HK-2 (cell line): ENCODE data around the gene FAF1.
"Not testable (repeated sequence)": the region's sequence is repeated elsewhere in the genome, so short reads cannot be mapped to it uniquely, and the experiment has no call there.

Experiments used
- DNase-seq: peaks from one replicate; pipeline ENCODE4 v3.0.0-alpha.2; 2018; ENCODE audit not compliant: unreplicated experiment

The FAF1 gene

GRCh38 chr1:50559421-50559820 lies 400.6 kb downstream of the FAF1 start:
- no peak for DNase-seq

GRCh38 chr1:50553921-50554320 lies 406.1 kb downstream of the FAF1 start:
- DNase-seq, result no peak

GRCh38 chr1:50548243-50548642 lies 411.8 kb downstream of the FAF1 start:
- DNase-seq, result no peak

DNA sequence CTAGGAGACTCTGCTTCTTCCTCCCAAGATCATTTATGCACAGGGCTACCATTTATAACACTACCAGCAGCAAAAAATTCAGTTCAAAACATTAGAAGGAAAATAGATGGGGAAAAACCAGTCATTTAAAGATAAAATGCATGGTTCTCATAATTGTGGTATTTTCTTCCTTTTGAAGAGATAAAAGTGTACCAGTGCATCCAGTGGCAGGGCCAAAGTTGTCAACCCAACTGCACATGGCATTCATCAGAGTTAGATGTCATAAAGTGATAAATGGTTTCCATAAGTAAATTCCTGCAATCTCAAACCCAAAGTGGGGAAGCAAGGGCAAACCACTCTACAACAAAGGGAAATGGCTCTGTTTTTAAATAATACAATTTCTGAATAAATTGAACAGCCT lies 417.7 kb downstream of the FAF1 start:
- DNase-seq, result no peak

- no peak for DNase-seq
Observed at GRCh38 chr1:50538476-50538875, 421.6 kb downstream of the FAF1 start.

DNA sequence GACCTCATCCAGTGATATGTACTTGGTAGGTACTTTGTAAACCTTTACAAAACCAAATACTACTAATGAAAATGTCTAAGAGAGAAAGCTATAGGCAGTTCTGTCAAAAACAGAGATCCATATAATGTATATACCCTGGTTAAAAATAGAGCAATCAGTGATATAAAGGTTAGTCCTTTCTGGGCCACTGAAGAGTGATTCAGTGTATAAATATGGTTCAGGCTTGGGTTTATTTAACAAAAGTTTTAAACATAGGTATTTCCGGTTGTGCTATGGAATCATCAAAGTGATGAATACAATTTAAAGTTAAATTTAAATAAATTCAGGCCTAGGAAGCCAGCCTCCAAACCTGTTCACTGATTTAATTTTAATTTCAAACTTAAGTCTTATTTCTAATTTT lies 428.5 kb downstream of the FAF1 start:
- DNase-seq, result no peak

DNA sequence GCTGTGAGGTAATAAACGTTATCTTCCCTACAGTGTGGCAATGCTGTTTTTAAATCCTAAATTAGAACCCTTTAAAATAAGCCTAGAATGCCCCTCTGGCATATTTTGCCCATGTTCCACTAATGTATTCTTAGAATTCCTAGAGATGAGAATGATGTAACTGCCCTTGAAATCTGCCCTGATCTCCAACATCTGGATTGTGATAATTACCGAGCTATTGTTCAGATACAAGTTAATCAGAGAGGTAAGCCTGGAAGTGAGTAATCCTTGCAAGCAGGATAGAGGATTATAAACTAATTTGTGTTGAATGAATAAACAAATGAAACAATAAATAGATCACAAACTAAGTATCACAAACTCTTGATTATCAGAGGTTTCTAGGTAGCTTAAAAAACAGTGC lies 429.0 kb downstream of the FAF1 start:
- DNase-seq, result no peak

DNA sequence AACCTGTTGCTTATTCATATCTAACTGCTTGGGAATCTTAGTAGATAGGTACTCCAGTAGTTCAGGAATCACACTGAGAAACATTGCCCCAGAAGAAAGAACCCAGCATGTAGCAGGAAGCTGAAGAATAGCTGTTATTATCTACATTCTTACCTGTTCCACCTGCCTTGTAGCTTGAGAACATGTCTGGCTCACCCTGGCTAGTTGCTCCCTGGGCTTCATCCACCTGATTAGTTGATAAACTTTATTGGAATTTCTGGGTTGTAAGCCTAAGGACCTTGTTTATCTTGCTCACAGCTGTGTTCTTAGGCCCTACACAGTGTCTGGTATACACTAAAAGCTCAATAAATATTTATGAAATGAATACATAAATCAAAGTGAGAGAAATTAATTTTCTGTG lies 430.6 kb downstream of the FAF1 start:
- no peak for DNase-seq

DNA sequence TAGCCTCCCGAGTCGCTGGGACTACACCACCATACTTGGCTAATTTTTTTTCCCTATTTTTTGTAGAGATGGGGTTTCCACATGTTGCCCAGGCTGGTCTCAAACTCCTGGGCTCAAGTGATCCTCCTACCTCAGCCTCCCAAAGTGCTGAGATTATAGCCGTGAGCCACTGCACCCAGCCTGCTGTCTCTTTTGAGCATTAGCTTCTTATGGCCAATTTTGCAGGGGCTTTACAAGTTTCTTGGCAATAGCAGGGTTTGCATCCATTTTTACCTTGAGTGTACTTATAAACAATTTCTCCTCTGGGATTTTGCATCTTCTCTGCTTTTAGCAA lies 432.1 kb downstream of the FAF1 start:
- DNase-seq, result not testable (repeated sequence)

DNA sequence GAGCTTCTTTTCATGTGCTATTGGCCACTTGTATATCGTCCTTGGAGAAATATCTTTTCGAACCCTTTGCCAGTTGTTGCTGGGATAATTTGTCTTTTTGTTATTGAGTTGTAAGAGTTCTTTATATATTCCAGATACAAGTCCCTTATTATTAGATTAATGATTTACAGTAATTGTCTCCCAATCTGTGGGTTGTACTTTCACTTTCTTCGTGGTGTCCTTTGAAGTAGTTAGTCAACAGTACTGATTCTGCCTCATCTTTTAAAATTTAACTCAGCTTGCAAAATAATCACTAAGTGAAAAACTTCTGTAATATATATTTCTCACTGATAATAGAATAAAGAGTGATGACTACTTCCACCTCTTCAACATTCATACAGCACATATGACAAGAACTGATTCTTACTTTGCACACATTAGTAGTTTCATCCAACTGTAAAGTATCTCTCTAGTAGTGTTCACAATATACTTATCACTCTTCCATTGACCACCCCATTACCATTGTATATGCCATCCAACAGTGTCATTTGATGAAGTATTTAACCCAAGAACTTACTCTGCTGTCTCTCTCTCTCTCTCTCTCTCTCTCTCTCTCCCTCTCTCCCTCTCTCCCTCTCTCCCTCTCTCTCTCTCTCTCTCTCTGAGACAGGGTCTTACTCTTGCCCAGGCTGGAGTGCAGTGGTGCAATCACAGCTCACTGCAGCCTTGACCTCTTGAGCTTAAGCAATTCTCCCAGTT lies 432.6 kb downstream of the FAF1 start:
- DNase-seq, result no peak

DNA sequence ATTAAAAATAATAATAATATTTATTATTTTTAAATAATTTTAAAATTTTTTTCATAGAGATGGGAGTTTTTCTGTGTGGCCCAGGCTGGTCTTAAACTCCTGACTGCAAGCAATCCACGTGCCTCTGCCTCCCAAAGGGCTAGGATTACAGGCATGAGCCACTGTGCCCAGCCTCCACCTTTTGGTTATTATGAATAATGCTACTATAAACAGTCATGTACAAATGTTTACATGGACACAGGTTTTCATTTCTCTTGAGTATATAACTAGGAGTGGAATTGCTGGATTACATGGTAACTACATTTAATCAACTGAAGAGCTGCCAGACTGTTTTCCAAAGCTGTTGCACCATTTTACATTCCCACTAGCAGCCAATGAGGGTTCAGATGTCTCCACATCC lies 433.6 kb downstream of the FAF1 start:
- DNase-seq, result no peak

DNA sequence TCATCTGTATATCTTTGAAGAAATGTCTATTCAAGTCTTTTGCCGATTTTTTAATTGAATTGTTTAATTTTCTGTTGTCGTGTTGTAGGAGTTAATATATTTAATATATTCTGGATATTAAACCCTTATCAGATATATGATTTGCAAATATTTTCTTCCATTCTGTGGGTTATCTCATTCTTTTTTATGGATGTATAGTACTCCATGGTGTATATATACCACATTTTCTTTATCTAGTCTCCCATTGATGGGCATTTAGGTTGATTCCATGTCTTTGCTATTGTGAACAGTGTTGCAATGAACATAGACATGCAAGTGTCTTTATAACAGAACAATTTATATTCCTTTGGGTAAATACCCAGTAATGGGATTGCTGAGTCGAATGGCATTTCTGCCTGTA lies 436.5 kb downstream of the FAF1 start:
- no peak for DNase-seq

GRCh38 chr1:50522691-50523342 lies 437.2 kb downstream of the FAF1 start:
- no peak for DNase-seq

- no peak for DNase-seq
Observed at GRCh38 chr1:50521703-50522102, 438.4 kb downstream of the FAF1 start.

DNA sequence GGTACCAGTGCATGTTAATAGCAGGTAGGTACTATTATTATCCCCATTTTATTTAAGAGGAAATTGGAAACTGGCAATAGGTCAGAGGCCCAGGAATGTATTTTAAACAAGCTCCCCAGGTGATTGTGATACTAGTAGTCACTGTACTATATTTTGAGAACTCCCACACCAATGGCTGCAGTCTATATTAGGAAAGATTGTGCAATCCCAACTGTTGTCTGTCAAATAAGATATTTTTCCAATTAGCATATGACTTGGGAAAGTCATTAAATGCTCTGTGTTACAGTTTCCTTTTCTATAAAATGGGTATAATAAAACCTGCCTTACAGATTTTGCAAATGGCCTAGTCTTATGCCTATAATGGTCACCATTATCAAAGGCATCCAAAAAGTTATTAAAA lies 442.6 kb downstream of the FAF1 start:
- no peak for DNase-seq

DNA sequence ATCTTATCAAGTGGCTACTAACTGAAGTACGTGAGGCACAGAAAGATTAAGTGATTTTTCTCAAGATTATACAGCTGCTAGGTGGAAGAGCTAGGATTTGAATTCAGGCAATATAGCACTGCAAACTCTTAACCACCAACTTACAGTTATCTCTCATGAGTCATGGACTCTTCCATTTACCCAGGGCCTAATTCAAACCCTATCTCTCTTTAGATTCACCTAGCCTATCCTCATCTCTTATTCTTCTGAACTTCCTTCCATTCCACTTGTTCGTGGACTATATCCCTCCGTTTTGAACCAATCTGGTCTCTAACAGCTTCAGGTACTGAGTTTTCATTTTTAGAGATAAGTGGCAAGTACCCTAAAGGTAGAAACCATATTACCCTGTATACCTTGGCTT lies 444.0 kb downstream of the FAF1 start:
- no peak for DNase-seq

DNA sequence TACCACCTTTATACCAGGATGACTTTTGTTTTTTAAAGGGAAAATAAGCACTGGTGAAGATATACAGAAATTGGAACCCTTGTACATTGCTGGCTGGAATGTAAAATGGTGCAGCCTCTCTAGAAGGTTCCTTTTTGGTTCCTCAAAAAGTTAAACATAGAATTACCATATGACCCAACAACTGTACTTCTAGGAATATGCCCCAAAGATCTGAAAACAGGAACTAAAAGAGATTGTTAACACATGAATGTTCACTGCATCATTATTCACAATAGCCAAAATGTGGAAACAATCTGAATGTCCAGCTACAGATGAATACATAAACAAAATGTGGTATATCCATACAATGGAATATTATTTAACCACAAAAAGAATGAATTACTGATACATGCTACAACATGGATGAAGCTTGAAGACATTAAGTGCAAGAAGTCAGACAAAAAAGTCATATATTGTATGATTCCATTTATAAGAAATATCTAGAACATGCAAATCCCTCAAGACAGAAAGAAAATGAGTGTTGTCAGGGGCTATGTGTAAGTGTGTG lies 452.0 kb downstream of the FAF1 start:
- no peak for DNase-seq

DNA sequence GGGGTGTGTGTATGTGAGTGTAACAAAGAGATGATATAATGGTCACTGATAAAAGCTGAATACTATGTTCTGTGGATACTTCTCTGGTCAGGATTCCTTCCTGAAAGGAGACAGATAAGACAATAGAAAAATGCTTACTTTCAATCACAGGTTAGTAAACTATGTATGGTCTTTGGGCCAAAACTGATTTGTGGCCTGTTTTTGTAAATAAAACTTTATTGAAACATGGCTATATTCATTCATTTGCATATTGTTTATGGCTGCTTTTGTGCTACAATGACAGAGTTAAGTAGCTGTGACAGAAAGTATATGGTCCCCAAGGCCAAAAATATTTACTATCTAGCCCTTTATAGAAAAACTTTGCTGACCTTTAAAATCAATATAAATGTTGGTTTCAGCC lies 454.6 kb downstream of the FAF1 start:
- DNase-seq, result no peak

GRCh38 chr1:50503515-50503914 lies 456.6 kb downstream of the FAF1 start:
- DNase-seq, result no peak

- DNase-seq, result no peak
Observed at GRCh38 chr1:50502147-50502546, 457.9 kb downstream of the FAF1 start.

DNA sequence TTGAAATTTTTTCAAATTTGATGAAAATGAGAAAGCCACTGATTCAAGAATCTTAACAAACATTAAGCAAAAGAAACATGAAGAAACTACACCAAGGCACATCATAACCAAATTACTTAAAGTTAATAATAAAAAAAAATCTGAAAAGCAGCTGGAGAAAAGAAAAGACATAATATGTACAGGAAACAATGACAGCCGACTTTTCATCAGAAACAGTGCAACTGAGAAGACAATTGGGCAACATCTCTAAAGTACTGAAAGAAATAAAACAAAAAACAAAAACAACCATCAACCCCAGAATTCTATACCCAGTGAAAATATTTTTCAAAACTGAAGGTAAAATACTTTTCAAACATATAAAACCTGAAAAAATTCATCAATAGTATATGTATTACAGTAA lies 463.1 kb downstream of the FAF1 start:
- no peak for DNase-seq

GRCh38 chr1:50493710-50494109 lies 466.4 kb downstream of the FAF1 start:
- DNase-seq, result no peak

GRCh38 chr1:50492142-50492541 lies 467.9 kb downstream of the FAF1 start:
- no peak for DNase-seq

DNA sequence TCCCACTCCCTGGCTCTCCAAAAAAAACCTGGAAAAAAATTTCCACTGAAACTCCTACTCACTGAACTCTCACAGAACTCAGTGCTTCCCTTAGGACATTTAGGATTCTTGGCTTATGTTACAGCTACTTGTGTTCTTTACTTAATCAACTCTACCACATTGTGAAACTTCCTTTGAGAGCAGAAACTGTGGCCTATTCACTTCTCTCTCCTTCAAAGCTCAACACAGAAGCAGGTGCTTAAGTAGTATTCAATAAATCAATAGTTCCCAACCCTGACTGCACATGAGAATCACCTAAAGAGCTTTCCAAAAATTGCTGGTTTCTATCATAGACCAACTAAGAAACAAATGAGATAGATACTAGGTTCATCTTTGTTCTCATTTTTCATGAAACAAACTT lies 468.9 kb downstream of the FAF1 start:
- no peak for DNase-seq
